ENCODE results near the gene TMEM236.
A peak's percentile ranks its signal among the peaks of the same experiment; 100 is the strongest.

DNA sequence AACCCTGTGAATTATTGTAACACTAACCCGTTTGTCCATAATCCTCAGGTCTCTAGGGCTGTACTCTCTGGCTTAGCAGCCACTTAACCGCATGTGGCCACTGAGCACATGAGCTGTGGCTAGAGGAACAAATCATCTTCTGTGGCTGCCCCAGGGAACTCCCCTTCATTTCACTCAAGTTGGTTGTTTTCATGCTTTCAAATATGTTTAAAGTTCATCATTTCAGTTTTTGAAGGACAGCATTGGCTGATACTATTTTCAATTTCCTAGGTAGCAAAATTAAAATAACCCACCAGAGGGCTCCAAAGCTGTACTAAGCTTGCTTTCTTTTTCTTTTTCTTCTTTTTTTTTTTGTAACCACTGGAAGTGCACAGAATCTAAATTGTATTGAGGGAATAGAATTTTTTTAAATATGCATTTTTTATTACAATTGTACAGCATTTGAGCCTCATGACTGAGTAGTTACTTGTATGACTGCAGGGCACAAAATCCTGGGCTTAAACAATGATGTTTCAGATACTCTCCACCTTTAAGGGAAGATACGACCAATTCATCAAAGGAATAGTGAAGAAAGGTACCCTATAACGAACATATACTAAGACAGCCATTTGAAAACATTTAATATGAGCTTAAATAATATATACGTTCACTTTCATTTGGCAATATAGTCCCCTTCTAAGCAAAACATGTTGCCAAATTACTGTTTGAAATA lies 95.7 kb downstream of the TMEM236 start:
- TF ChIP-seq, protein P1, sequence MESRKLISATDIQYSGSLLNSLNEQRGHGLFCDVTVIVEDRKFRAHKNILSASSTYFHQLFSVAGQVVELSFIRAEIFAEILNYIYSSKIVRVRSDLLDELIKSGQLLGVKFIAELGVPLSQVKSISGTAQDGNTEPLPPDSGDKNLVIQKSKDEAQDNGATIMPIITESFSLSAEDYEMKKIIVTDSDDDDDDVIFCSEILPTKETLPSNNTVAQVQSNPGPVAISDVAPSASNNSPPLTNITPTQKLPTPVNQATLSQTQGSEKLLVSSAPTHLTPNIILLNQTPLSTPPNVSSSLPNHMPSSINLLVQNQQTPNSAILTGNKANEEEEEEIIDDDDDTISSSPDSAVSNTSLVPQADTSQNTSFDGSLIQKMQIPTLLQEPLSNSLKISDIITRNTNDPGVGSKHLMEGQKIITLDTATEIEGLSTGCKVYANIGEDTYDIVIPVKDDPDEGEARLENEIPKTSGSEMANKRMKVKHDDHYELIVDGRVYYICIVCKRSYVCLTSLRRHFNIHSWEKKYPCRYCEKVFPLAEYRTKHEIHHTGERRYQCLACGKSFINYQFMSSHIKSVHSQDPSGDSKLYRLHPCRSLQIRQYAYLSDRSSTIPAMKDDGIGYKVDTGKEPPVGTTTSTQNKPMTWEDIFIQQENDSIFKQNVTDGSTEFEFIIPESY (IDR thresholded peaks at IDR 0.05; ENCODE audit: extremely low read depth, insufficient replicate concordance, low read length): no peak
- TF ChIP-seq, protein P2, sequence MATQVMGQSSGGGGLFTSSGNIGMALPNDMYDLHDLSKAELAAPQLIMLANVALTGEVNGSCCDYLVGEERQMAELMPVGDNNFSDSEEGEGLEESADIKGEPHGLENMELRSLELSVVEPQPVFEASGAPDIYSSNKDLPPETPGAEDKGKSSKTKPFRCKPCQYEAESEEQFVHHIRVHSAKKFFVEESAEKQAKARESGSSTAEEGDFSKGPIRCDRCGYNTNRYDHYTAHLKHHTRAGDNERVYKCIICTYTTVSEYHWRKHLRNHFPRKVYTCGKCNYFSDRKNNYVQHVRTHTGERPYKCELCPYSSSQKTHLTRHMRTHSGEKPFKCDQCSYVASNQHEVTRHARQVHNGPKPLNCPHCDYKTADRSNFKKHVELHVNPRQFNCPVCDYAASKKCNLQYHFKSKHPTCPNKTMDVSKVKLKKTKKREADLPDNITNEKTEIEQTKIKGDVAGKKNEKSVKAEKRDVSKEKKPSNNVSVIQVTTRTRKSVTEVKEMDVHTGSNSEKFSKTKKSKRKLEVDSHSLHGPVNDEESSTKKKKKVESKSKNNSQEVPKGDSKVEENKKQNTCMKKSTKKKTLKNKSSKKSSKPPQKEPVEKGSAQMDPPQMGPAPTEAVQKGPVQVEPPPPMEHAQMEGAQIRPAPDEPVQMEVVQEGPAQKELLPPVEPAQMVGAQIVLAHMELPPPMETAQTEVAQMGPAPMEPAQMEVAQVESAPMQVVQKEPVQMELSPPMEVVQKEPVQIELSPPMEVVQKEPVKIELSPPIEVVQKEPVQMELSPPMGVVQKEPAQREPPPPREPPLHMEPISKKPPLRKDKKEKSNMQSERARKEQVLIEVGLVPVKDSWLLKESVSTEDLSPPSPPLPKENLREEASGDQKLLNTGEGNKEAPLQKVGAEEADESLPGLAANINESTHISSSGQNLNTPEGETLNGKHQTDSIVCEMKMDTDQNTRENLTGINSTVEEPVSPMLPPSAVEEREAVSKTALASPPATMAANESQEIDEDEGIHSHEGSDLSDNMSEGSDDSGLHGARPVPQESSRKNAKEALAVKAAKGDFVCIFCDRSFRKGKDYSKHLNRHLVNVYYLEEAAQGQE (IDR thresholded peaks at IDR 0.05; ENCODE audit: low read depth): no peak
- TF ChIP-seq, protein P3, sequence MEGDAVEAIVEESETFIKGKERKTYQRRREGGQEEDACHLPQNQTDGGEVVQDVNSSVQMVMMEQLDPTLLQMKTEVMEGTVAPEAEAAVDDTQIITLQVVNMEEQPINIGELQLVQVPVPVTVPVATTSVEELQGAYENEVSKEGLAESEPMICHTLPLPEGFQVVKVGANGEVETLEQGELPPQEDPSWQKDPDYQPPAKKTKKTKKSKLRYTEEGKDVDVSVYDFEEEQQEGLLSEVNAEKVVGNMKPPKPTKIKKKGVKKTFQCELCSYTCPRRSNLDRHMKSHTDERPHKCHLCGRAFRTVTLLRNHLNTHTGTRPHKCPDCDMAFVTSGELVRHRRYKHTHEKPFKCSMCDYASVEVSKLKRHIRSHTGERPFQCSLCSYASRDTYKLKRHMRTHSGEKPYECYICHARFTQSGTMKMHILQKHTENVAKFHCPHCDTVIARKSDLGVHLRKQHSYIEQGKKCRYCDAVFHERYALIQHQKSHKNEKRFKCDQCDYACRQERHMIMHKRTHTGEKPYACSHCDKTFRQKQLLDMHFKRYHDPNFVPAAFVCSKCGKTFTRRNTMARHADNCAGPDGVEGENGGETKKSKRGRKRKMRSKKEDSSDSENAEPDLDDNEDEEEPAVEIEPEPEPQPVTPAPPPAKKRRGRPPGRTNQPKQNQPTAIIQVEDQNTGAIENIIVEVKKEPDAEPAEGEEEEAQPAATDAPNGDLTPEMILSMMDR (IDR thresholded peaks at IDR 0.05 in 2 of 3, conservative IDR thresholded peaks at IDR 0.05 in 1 of 3; ENCODE audit: borderline replicate concordance in 1 of 3, insufficient read depth in 1 of 3, low read depth in 2 of 3, low read length in 2 of 3): peak; percentile 29 to 57 (median 56); a peak in 4 of 6 replicates
- TF ChIP-seq ZFX (IDR thresholded peaks at IDR 0.05): no peak
- no peak for TF ChIP-seq SRF (IDR thresholded peaks at IDR 0.05; ENCODE audit: low read depth)
- TF ChIP-seq POLR2A (IDR thresholded peaks at IDR 0.05; ENCODE audit: borderline replicate concordance, extremely low read depth, insufficient read depth, insufficient read length): no peak
- TF ChIP-seq TCF7L2 (IDR thresholded peaks at IDR 0.05; ENCODE audit: borderline replicate concordance, extremely low read depth, insufficient read depth, insufficient read length): no peak
- TF ChIP-seq SP1 (IDR thresholded peaks at IDR 0.05; ENCODE audit: low read depth): no peak
- no peak for TF ChIP-seq EZH2 (IDR thresholded peaks at IDR 0.05)
- no peak for TF ChIP-seq POLR2AphosphoS5 (IDR thresholded peaks at IDR 0.05; ENCODE audit: low read depth, low read length)
- no peak for TF ChIP-seq JUND (IDR thresholded peaks at IDR 0.05)
- TF ChIP-seq, protein P4, sequence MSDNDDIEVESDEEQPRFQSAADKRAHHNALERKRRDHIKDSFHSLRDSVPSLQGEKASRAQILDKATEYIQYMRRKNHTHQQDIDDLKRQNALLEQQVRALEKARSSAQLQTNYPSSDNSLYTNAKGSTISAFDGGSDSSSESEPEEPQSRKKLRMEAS (IDR thresholded peaks at IDR 0.05): no peak

All from HCT116 (cell line).